Activated T-cell treated with anti-CD3 and anti-CD28 coated beads, Interleukin-2, amount 50 U/mL, for 72 hours (primary cell): ENCODE measurements around the gene ADCY4. TPM values are rescaled to one million over a fixed set of nuclear protein-coding genes. Genes with fewer than 3 reads are reported as not detected.

ENCODE experiments used
- ATAC-seq, 2 donors: fragments of 150-1000 bp; cut with Tn5 transposase; replicated peaks in 1 of 2; 2 replicates each; pipeline ENCODE4 v1.10.0; 2021; ENCODE audit warnings: moderate library complexity in 2 of 2, mild to moderate bottlenecking in 1 of 2
- DNase-seq, 2 donors: peaks; one replicate each; pipeline ENCODE4 v3.0.0; 2021 to 2022; ENCODE audit warnings: mixed read lengths in 1 of 2
- H3K27ac Mint-ChIP-seq: one replicate; pipeline ENCODE4 v1.8.0; 2022; ENCODE audit warnings: mild to moderate bottlenecking, moderate library complexity, mixed read lengths
- H3K27me3 Mint-ChIP-seq: one replicate; pipeline ENCODE4 v1.8.0; 2022; ENCODE audit warnings: low read depth, mixed read lengths
- H3K36me3 Mint-ChIP-seq, 2 donors: one replicate each; pipeline ENCODE4 v1.8.0; 2022; ENCODE audit warnings: mixed read lengths in 2 of 2, mild to moderate bottlenecking in 1 of 2; ENCODE audit not compliant: insufficient read depth in 2 of 2
- H3K4me1 Mint-ChIP-seq: one replicate; pipeline ENCODE4 v1.8.0; 2022; ENCODE audit warnings: low read depth, mixed read lengths
- H3K4me3 Mint-ChIP-seq, 2 donors: one replicate each; pipeline ENCODE4 v1.8.0; 2022; ENCODE audit warnings: mild to moderate bottlenecking in 2 of 2, mixed read lengths in 2 of 2, moderate library complexity in 2 of 2
- H3K9me3 Mint-ChIP-seq, 2 donors: one replicate each; pipeline ENCODE4 v1.8.0; 2022; ENCODE audit warnings: mixed read lengths in 2 of 2
- total RNA-seq, 2 donors: library from RNA; stranded (reverse); gene quantifications; one replicate each; pipeline ENCODE4 v1.2.3, GENCODE V29; 2022

The ADCY4 gene
- total RNA-seq, 2 donors from 2014 or later: 4.6 to 6.9 TPM

GRCh38 chr14:24273422-24273998 lies 61.4 kb downstream of the ADCY4 start:
- peaks cover 73% of the 10 kb centered on the region for H3K4me1 Mint-ChIP-seq

GRCh38 chr14:24272467-24272866 lies 62.4 kb downstream of the ADCY4 start:
- Mint-ChIP-seq H3K36me3 (no peaks in the 10 kb centered on the region), H3K27me3 (no peaks in the 10 kb centered on the region), H3K9me3 (no peaks in the 10 kb centered on the region), H3K4me1 (peaks cover 63% of the 10 kb centered on the region), H3K4me3 (peak overlapping the region; percentile 75 to 83), H3K27ac (peak overlapping the region; percentile 91)
- DNase-seq: no peak
- no peak for ATAC-seq

More at GRCh38 chr14:24273422-24273998, 61.4 kb downstream of the ADCY4 start:
- no peaks in the 10 kb centered on the region for H3K27me3 Mint-ChIP-seq
- H3K4me3 Mint-ChIP-seq: peak overlapping the region; percentile 60
- H3K36me3 Mint-ChIP-seq: peaks cover 3 to 4% of the 10 kb centered on the region in 2 donors
- DNase-seq (no peak), ATAC-seq (no peak)
- peaks cover 0 to 5% of the 10 kb centered on the region in 2 donors for H3K9me3 Mint-ChIP-seq
- peak overlapping the region; percentile 83 for H3K27ac Mint-ChIP-seq

- peaks cover 57% of the 10 kb centered on the region for H3K4me1 Mint-ChIP-seq
Observed at GRCh38 chr14:24271834-24272263, 63.0 kb downstream of the ADCY4 start.

GRCh38 chr14:24271134-24271833 lies 63.6 kb downstream of the ADCY4 start, which contains the start of gene RABGGTA:
Gene RABGGTA, minus strand, starts transcription at chr14:24271597. Its CDS starts 482 bp downstream, at chr14:24271115.
- DNase-seq (peak; percentile 91 to 92), ATAC-seq (peak; percentile 78 to 83)
- peak within 1 kb of the TSS; percentile 75 to 83 for H3K4me3 Mint-ChIP-seq
- H3K9me3 Mint-ChIP-seq: no peaks in the 10 kb centered on the region
- peaks cover 53% of the 10 kb centered on the region for H3K4me1 Mint-ChIP-seq
- peaks cover 2 to 4% of the 10 kb centered on the region in 2 donors for H3K36me3 Mint-ChIP-seq
- H3K27me3 Mint-ChIP-seq: no peaks in the 10 kb centered on the region
- H3K27ac Mint-ChIP-seq: peak within 1 kb of the TSS; percentile 91

More at GRCh38 chr14:24271834-24272263, 63.0 kb downstream of the ADCY4 start:
- DNase-seq (no peak), ATAC-seq (no peak)
- Mint-ChIP-seq H3K27ac (peak overlapping the region; percentile 91), H3K9me3 (no peaks in the 10 kb centered on the region), H3K4me3 (peak overlapping the region; percentile 75 to 83), H3K36me3 (peaks cover 0 to 4% of the 10 kb centered on the region in 2 donors), H3K27me3 (no peaks in the 10 kb centered on the region)

- Mint-ChIP-seq H3K4me3 (peak overlapping the region; percentile 75 to 83), H3K27ac (peak overlapping the region; percentile 88), H3K27me3 (no peaks in the 10 kb centered on the region), H3K9me3 (no peaks in the 10 kb centered on the region), H3K4me1 (peaks cover 52% of the 10 kb centered on the region), H3K36me3 (peaks cover 2 to 4% of the 10 kb centered on the region in 2 donors)
- DNase-seq: no peak
- no peak for ATAC-seq
Observed at GRCh38 chr14:24270537-24271133, 64.2 kb downstream of the ADCY4 start.

- no peak for ATAC-seq
- no peaks in the 10 kb centered on the region for H3K9me3 Mint-ChIP-seq
- H3K36me3 Mint-ChIP-seq: peaks cover 2 to 4% of the 10 kb centered on the region in 2 donors
Observed at GRCh38 chr14:24269910-24270536, 64.8 kb downstream of the ADCY4 start.

GRCh38 chr14:24269368-24269767 lies 65.5 kb downstream of the ADCY4 start:
- ATAC-seq: no peak
- Mint-ChIP-seq H3K4me1 (peaks cover 41% of the 10 kb centered on the region), H3K27me3 (no peaks in the 10 kb centered on the region), H3K36me3 (peaks cover 2 to 4% of the 10 kb centered on the region in 2 donors), H3K9me3 (no peaks in the 10 kb centered on the region), H3K27ac (no peak overlapping the region), H3K4me3 (no peak overlapping the region)
- DNase-seq: no peak

More at GRCh38 chr14:24269910-24270536, 64.8 kb downstream of the ADCY4 start:
- no peak for DNase-seq
- H3K27me3 Mint-ChIP-seq: no peaks in the 10 kb centered on the region
- H3K4me1 Mint-ChIP-seq: peaks cover 46% of the 10 kb centered on the region
- peak overlapping the region; percentile 75 to 83 for H3K4me3 Mint-ChIP-seq
- H3K27ac Mint-ChIP-seq: no peak overlapping the region

Other genes with a start within 250 kb of the ADCY4 start
- gene PCK2, start 240.8 kb downstream of the ADCY4 start, total RNA-seq: 100 to 1,000 TPM; 161 to 180 TPM
- gene DCAF11, start 220.3 kb downstream of the ADCY4 start, total RNA-seq: 100 to 1,000 TPM; 109 to 124 TPM
- 1 to 10 TPM; 5.2 TPM for gene NRL, start 220.1 kb downstream of the ADCY4 start, total RNA-seq
- 1 to 10 TPM in 1 of 2 donors, under 1 TPM in 1; 0.46 to 2.2 TPM for gene FITM1, start 204.4 kb downstream of the ADCY4 start, total RNA-seq
- gene PSME1, start 198.9 kb downstream of the ADCY4 start, total RNA-seq: 100 to 1,000 TPM; 342 to 378 TPM
- gene EMC9, start 193.5 kb downstream of the ADCY4 start, total RNA-seq: 10 to 100 TPM; 38.0 to 56.5 TPM
- 100 to 1,000 TPM; 369 to 376 TPM for gene PSME2, start 188.5 kb downstream of the ADCY4 start, total RNA-seq
- gene RNF31, start 187.6 kb downstream of the ADCY4 start, total RNA-seq: 10 to 100 TPM; 88.7 to 90.6 TPM
- 100 to 1,000 TPM; 245 to 263 TPM for gene IRF9, start 173.8 kb downstream of the ADCY4 start, total RNA-seq
- 10 to 100 TPM; 48.0 to 57.9 TPM for gene REC8, start 163.0 kb downstream of the ADCY4 start, total RNA-seq
- gene IPO4, start 146.3 kb downstream of the ADCY4 start, total RNA-seq: 10 to 100 TPM; 30.9 to 38.0 TPM
- 10 to 100 TPM; 27.4 to 32.5 TPM for gene TM9SF1, start 139.6 kb downstream of the ADCY4 start, total RNA-seq
- under 1 TPM in 1 of 2 donors, not detected in 1; 0.88 TPM for gene TSSK4, start 129.4 kb downstream of the ADCY4 start, total RNA-seq
- 100 to 1,000 TPM; 105 to 119 TPM for gene CHMP4A, start 121.6 kb downstream of the ADCY4 start, total RNA-seq
- gene MDP1, start 119.0 kb downstream of the ADCY4 start, total RNA-seq: 10 to 100 TPM; 16.8 to 20.2 TPM
- 100 to 1,000 TPM; 127 to 148 TPM for gene NEDD8, start 102.7 kb downstream of the ADCY4 start, total RNA-seq
- 10 to 100 TPM; 67.5 to 75.5 TPM for gene GMPR2, start 102.1 kb downstream of the ADCY4 start, total RNA-seq
- 100 to 1,000 TPM in 1 of 2 donors, 10 to 100 TPM in 1; 87.7 to 103 TPM for gene TINF2, start 92.4 kb downstream of the ADCY4 start, total RNA-seq
- 10 to 100 TPM in 1 of 2 donors, 1 to 10 TPM in 1; 9.3 to 14.0 TPM for gene TGM1, start 71.9 kb downstream of the ADCY4 start, total RNA-seq
- 10 to 100 TPM; 53.8 to 56.2 TPM for gene RABGGTA, start 63.5 kb downstream of the ADCY4 start, total RNA-seq
- gene DHRS1, start 35.3 kb downstream of the ADCY4 start, total RNA-seq: 10 to 100 TPM; 28.5 to 29.0 TPM
- 10 to 100 TPM; 31.7 to 34.0 TPM for gene NOP9, start 35.2 kb downstream of the ADCY4 start, total RNA-seq
- gene CIDEB, start 27.1 kb downstream of the ADCY4 start, total RNA-seq: 10 to 100 TPM; 11.6 to 12.9 TPM
- gene LTB4R2, start 24.9 kb downstream of the ADCY4 start, total RNA-seq: 10 to 100 TPM; 21.5 to 23.4 TPM
- gene LTB4R, start 23.6 kb downstream of the ADCY4 start, total RNA-seq: 10 to 100 TPM; 27.1 to 28.5 TPM
- gene RIPK3, start 4.9 kb upstream of the ADCY4 start, total RNA-seq: 10 to 100 TPM; 11.0 to 18.6 TPM
- 10 to 100 TPM in 1 of 2 donors, 1 to 10 TPM in 1; 2.6 to 11.3 TPM for gene NFATC4, start 33.1 kb upstream of the ADCY4 start, total RNA-seq
- gene NYNRIN, start 63.9 kb upstream of the ADCY4 start, total RNA-seq: under 1 TPM; 0.09 to 0.14 TPM
- 10 to 100 TPM; 15.7 to 30.7 TPM for gene CBLN3, start 94.6 kb upstream of the ADCY4 start, total RNA-seq
- 100 to 1,000 TPM; 114 to 126 TPM for gene KHNYN, start 94.9 kb upstream of the ADCY4 start, total RNA-seq
- gene SDR39U1, start 107.7 kb upstream of the ADCY4 start, total RNA-seq: 10 to 100 TPM; 38.5 to 44.8 TPM
- gene CMA1, start 173.2 kb upstream of the ADCY4 start, total RNA-seq: not detected
- gene CTSG, start 241.2 kb upstream of the ADCY4 start, total RNA-seq: not detected